GM23338 (cell line): ENCODE measurements around the gene TMEM88. TPM values are rescaled to one million over a fixed set of nuclear protein-coding genes. Genes with fewer than 3 reads are reported as not detected.

Source experiments
- ATAC-seq: fragments of 200-7000 bp; cut with Tn5 transposase; 3 replicates; pipeline ENCODE4 v1.9.1; 2020
- DNase-seq: peaks from one replicate; pipeline ENCODE4 v3.0.0-alpha.2; 2015; ENCODE audit warnings: low spot score
- H2AFZ ChIP-seq: fragments of 200-600 bp; sonication (generic); 2 replicates; pipeline ENCODE4 v1.8.0; 2016; ENCODE audit warnings: antibody characterized with exemption, mild to moderate bottlenecking, moderate library complexity
- H3F3A ChIP-seq: fragments of 200-600 bp; sonication (generic); replicated peaks from 2 replicates; pipeline ENCODE4 v1.8.0; 2017; ENCODE audit warnings: antibody characterized with exemption, mixed run types, low read depth
- H3K27ac ChIP-seq: fragments of 200-600 bp; sonication (generic); 2 replicates; pipeline ENCODE4 v1.6.1; 2016; ENCODE audit warnings: low read depth
- H3K27me3 ChIP-seq: fragments of 200-600 bp; sonication (generic); 2 replicates; pipeline ENCODE4 v1.8.0; 2016; ENCODE audit warnings: mild to moderate bottlenecking, mixed run types, moderate library complexity; ENCODE audit not compliant: insufficient read depth
- H3K36me3 ChIP-seq: fragments of 200-600 bp; sonication (generic); 2 replicates; pipeline ENCODE4 v1.8.0; 2016; ENCODE audit warnings: mild to moderate bottlenecking; ENCODE audit not compliant: insufficient read depth
- H3K4me1 ChIP-seq: fragments of 200-600 bp; sonication (generic); 2 replicates; pipeline ENCODE4 v1.8.0; 2016; ENCODE audit warnings: mild to moderate bottlenecking, moderate library complexity; ENCODE audit not compliant: insufficient read depth
- H3K4me2 ChIP-seq: fragments of 200-600 bp; sonication (generic); 2 replicates; pipeline ENCODE4 v1.7.1; 2017; ENCODE audit warnings: mixed run types
- H3K4me3 ChIP-seq: fragments of 200-600 bp; sonication (generic); 2 replicates; pipeline ENCODE4 v1.6.1; 2016; ENCODE audit warnings: mixed run types
- H3K79me2 ChIP-seq: fragments of 200-600 bp; sonication (generic); replicated peaks from 2 replicates; pipeline ENCODE4 v1.8.0; 2017; ENCODE audit warnings: mild to moderate bottlenecking; ENCODE audit not compliant: insufficient read depth
- H3K9me2 ChIP-seq: fragments of 200-600 bp; sonication (generic); 2 replicates; pipeline ENCODE4 v1.8.0; 2017; ENCODE audit not compliant: insufficient read depth
- H4K20me1 ChIP-seq: fragments of 200-600 bp; sonication (generic); replicated peaks from 2 replicates; pipeline ENCODE4 v1.8.0; 2017; ENCODE audit warnings: mild to moderate bottlenecking; ENCODE audit not compliant: insufficient read depth
- H3K27ac Mint-ChIP-seq: 2 replicates; pipeline ENCODE4 v1.8.0; 2020; ENCODE audit warnings: inconsistent platforms, mild to moderate bottlenecking, moderate library complexity, mixed read lengths
- H3K27me3 Mint-ChIP-seq: 3 replicates; pipeline ENCODE4 v1.8.0; 2022; ENCODE audit warnings: low read depth, mild to moderate bottlenecking, moderate library complexity, mixed read lengths, inconsistent platforms; ENCODE audit not compliant: insufficient read depth, poor library complexity
- H3K36me3 Mint-ChIP-seq: 3 replicates; pipeline ENCODE4 v1.8.0; 2021; ENCODE audit warnings: low read depth, mild to moderate bottlenecking, inconsistent platforms, moderate library complexity, mixed read lengths
- H3K4me1 Mint-ChIP-seq: 3 replicates; pipeline ENCODE4 v1.8.0; 2020; ENCODE audit warnings: mild to moderate bottlenecking, inconsistent platforms, mixed read lengths
- H3K4me3 Mint-ChIP-seq: 3 replicates; pipeline ENCODE4 v1.8.0; 2021; ENCODE audit warnings: moderate library complexity, mild to moderate bottlenecking, inconsistent platforms, mixed read lengths
- H3K9me3 Mint-ChIP-seq: 3 replicates; pipeline ENCODE4 v1.8.0; 2020; ENCODE audit warnings: moderate library complexity, mild to moderate bottlenecking, inconsistent platforms, mixed read lengths
- CREB1 ChIP-seq: fragments of 250-450 bp; sonication (Bioruptor Pico); IDR thresholded peaks from 2 replicates; pipeline ENCODE4 v1.5.0; 2020; ENCODE audit warnings: low read depth, mild to moderate bottlenecking, moderate library complexity
- CTCF ChIP-seq, 2 experiments: fragments of 200-600 bp in 1 of 2; sonication (generic) in 1 of 2; conservative IDR thresholded peaks; 2 replicates each; pipeline versions ENCODE4 v1.5.1 to v1.6.1; 2016 to 2017; ENCODE audit warnings: antibody characterized with exemption in 2 of 2, low read depth in 2 of 2, mild to moderate bottlenecking in 2 of 2, moderate library complexity in 1 of 2
- ETS1 ChIP-seq: IDR thresholded peaks from 2 replicates; pipeline ENCODE4 v1.6.1; 2016; ENCODE audit warnings: antibody characterized with exemption
- EZH2 ChIP-seq: fragments of 200-600 bp; sonication (generic); IDR thresholded peaks from one replicate; pipeline ENCODE4 v1.8.0; 2017; ENCODE audit warnings: antibody characterized with exemption, mild to moderate bottlenecking, low read depth; ENCODE audit not compliant: unreplicated experiment
- EZH2phosphoT487 ChIP-seq: fragments of 200-600 bp; sonication (generic); IDR thresholded peaks from one replicate; pipeline ENCODE4 v1.8.1; 2018; ENCODE audit warnings: antibody characterized with exemption; ENCODE audit not compliant: unreplicated experiment
- JUNB ChIP-seq: IDR thresholded peaks from one replicate; pipeline ENCODE4 v1.6.1; 2016; ENCODE audit warnings: antibody characterized with exemption; ENCODE audit not compliant: unreplicated experiment
- NANOG ChIP-seq: IDR thresholded peaks from 2 replicates; pipeline ENCODE4 v1.6.1; 2016; ENCODE audit warnings: antibody characterized with exemption, borderline replicate concordance
- POLR2AphosphoS5 ChIP-seq: IDR thresholded peaks from 2 replicates; pipeline ENCODE4 v1.6.1; 2016; ENCODE audit warnings: antibody characterized with exemption, low read depth
- REST ChIP-seq: IDR thresholded peaks from one replicate; pipeline ENCODE4 v1.6.1; 2018; ENCODE audit warnings: antibody characterized with exemption; ENCODE audit not compliant: unreplicated experiment
- STAT1 ChIP-seq: IDR thresholded peaks from one replicate; pipeline ENCODE4 v1.6.1; 2016; ENCODE audit warnings: antibody characterized with exemption; ENCODE audit not compliant: unreplicated experiment
- ZNF114 ChIP-seq: fragments of 250-450 bp; sonication (Bioruptor Pico); IDR thresholded peaks from 2 replicates; pipeline ENCODE4 v1.5.0; 2020; ENCODE audit warnings: mild to moderate bottlenecking, moderate library complexity
- ZNF331 ChIP-seq: fragments of 250-450 bp; sonication (Bioruptor Pico); IDR thresholded peaks from 2 replicates; pipeline ENCODE4 v1.5.0; 2020; ENCODE audit warnings: low read depth, mild to moderate bottlenecking, moderate library complexity
- ZNF462 ChIP-seq: fragments of 250-450 bp; sonication (Bioruptor Pico); IDR thresholded peaks from 2 replicates; pipeline ENCODE4 v1.5.0; 2020; ENCODE audit warnings: mild to moderate bottlenecking, moderate library complexity
- polyA plus RNA-seq: library from polyadenylated mRNA; unstranded; fragments of >200 nt; fragmentation: Nextera tagmentation; extraction: Ambion mirVana; gene quantifications from 2 replicates; pipeline ENCODE4 v1.2.1, GENCODE V29; 2016
- total RNA-seq: library from RNA; depleted of rRNA; stranded (reverse); fragments of >200 nt; shearing (Covaris generic); gene quantifications from 2 replicates; pipeline ENCODE4 v1.2.3, GENCODE V29; 2014

The TMEM88 gene
- total and polyA plus RNA-seq, 2 experiments from 2014 or later = 0.58 to 0.97 TPM

GRCh38 chr17:7893187-7893880 lies 38.5 kb downstream of the TMEM88 start:
- H3K36me3 Mint-ChIP-seq = peaks cover 20% of the 10 kb centered on the region
- Histone ChIP-seq H4K20me1 (no peaks in the 10 kb centered on the region), H3K4me1 (peaks cover 12% of the 10 kb centered on the region; the same call in 1 of the 2 replicates), H3K27ac (no peak overlapping the region), H3K36me3 (0 out of 2 replicates have a peak, but pooled peaks cover 3% of the 10 kb centered on the region), H3K4me2 (no peak overlapping the region), H3K9me2 (no peaks in the 10 kb centered on the region), H2AFZ (no peak overlapping the region), H3K27me3 (peaks cover 11% of the 10 kb centered on the region; the same call in 1 of the 2 replicates), H3K79me2 (no peaks in the 10 kb centered on the region), H3F3A (no peaks in the 10 kb centered on the region), H3K4me3 (no peak overlapping the region)
- peaks cover 13% of the 10 kb centered on the region for H3K27me3 Mint-ChIP-seq
- TF ChIP-seq NANOG (no peak), CREB1 (no peak), EZH2 (no peak), ZNF114 (no peak), REST (no peak), EZH2phosphoT487 (no peak), POLR2AphosphoS5 (no peak), STAT1 (no peak), ETS1 (no peak), JUNB (no peak), ZNF331 (no peak), ZNF462 (CRISPR knock-in tag) (no peak), CTCF (conservative IDR thresholded peaks at IDR 0.05; ENCODE audit: low read depth in 2 of 2) (no peak)
- ATAC-seq (no peak), DNase-seq (no peak)
- H3K9me3 Mint-ChIP-seq = no peaks in the 10 kb centered on the region
- H3K4me3 Mint-ChIP-seq = no peak overlapping the region
- H3K27ac Mint-ChIP-seq = no peak overlapping the region
- no peaks in the 10 kb centered on the region; the same call in 2 of the 3 replicates for H3K4me1 Mint-ChIP-seq
